H1 (cell line): Measurements from ENCODE around the gene EIF2S2. TPM values are rescaled to one million over a fixed set of nuclear protein-coding genes. Genes with fewer than 3 reads are reported as not detected.

Source experiments
- CTCF ChIA-PET: fragments of 300-600 bp; sonication (Branson Sonifier 250); formaldehyde crosslinking; loops from one replicate; lab custom pipeline; 2021; ENCODE audit not compliant: partially characterized antibody; lab: Charles Lee
- POLR2A ChIA-PET: fragments of 300-600 bp; sonication (Branson Sonifier 250); formaldehyde crosslinking; loops from one replicate; lab custom pipeline; 2021; ENCODE audit warnings: inconsistent platforms; ENCODE audit not compliant: partially characterized antibody; lab: Charles Lee
- DNase-seq, 2 experiments: peaks; one replicate each; pipeline versions ENCODE4 v3.0.0 to v3.0.0-alpha.2; 2010 to 2022; ENCODE audit warnings: low spot score in 2 of 2, low read depth in 1 of 2, mixed read lengths in 1 of 2
- FAIRE-seq: peaks from 2 replicates; lab custom pipeline; 2011; peaks lifted over from hg19 to GRCh38; lab: Jason Lieb, UNC
- H2AFZ ChIP-seq: 2 replicates; pipeline ENCODE4 v1.8.1; 2012; ENCODE audit warnings: low read length, inconsistent platforms
- H2AK5ac ChIP-seq: 2 replicates; pipeline ENCODE4 v1.6.1; 2013; ENCODE audit warnings: low read depth, low read length
- H2BK120ac ChIP-seq: replicated peaks from 2 replicates; pipeline ENCODE3; 2013; ENCODE audit warnings: low read depth, low read length, inconsistent platforms
- H2BK12ac ChIP-seq: 2 replicates; pipeline ENCODE4 v1.6.1; 2013; ENCODE audit warnings: low read depth, low read length
- H2BK15ac ChIP-seq: 2 replicates; pipeline ENCODE4 v1.6.1; 2013; ENCODE audit warnings: low read length
- H2BK20ac ChIP-seq: 2 replicates; pipeline ENCODE4 v1.6.1; 2013; ENCODE audit warnings: low read length
- H2BK5ac ChIP-seq: 2 replicates; pipeline ENCODE4 v1.6.1; 2013; ENCODE audit warnings: low read depth, low read length
- H3K14ac ChIP-seq: 2 replicates; pipeline ENCODE4 v1.6.1; 2013; ENCODE audit warnings: inconsistent platforms; ENCODE audit not compliant: insufficient read length
- H3K18ac ChIP-seq: 2 replicates; pipeline ENCODE4 v1.6.1; 2013; ENCODE audit warnings: low read length; ENCODE audit errors: extremely low read depth
- H3K23ac ChIP-seq: 2 replicates; pipeline ENCODE4 v1.6.1; 2013; ENCODE audit warnings: inconsistent platforms; ENCODE audit not compliant: insufficient read length
- H3K23me2 ChIP-seq: 2 replicates; pipeline ENCODE4 v1.6.1; 2013; ENCODE audit warnings: low read depth, low read length
- H3K27ac ChIP-seq: 2 replicates; pipeline ENCODE4 v1.6.1; 2011; ENCODE audit warnings: low read depth, low read length, inconsistent platforms
- H3K27me3 ChIP-seq, 4 experiments: replicated peaks in 1 of 4; 1 replicate in 1 of 4; 2 replicates in 3 of 4; pipeline versions ENCODE4 v1.6.1 to v1.8.1; 2011 to 2013; ENCODE audit warnings: low read length in 3 of 4, mild to moderate bottlenecking in 3 of 4, inconsistent platforms in 2 of 4, mixed read lengths in 2 of 4, moderate library complexity in 1 of 4; ENCODE audit not compliant: control insufficient read depth in 3 of 4, insufficient read depth in 3 of 4; ENCODE audit errors: extremely low read depth in 1 of 4
- H3K36me3 ChIP-seq, 4 experiments: 2 replicates each; pipeline versions ENCODE4 v1.6.1 to v1.8.1; 2011 to 2013; ENCODE audit warnings: mild to moderate bottlenecking in 4 of 4, low read length in 3 of 4, moderate library complexity in 2 of 4, control low read depth in 1 of 4, inconsistent platforms in 1 of 4; ENCODE audit not compliant: insufficient read depth in 4 of 4, control insufficient read depth in 2 of 4
- H3K4ac ChIP-seq: replicated peaks from 2 replicates; pipeline ENCODE3; 2013; ENCODE audit warnings: low read length, low read depth, mixed read lengths, inconsistent platforms; ENCODE audit not compliant: insufficient read length
- H3K4me1 ChIP-seq, 4 experiments: replicated peaks in 1 of 4; 1 replicate in 1 of 4; 2 replicates in 3 of 4; pipeline versions ENCODE4 v1.6.1 to v1.8.1; 2011 to 2013; ENCODE audit warnings: low read length in 3 of 4, inconsistent platforms in 2 of 4, mixed read lengths in 1 of 4; ENCODE audit not compliant: insufficient read depth in 4 of 4, control insufficient read depth in 3 of 4
- H3K4me2 ChIP-seq, 2 experiments: 2 replicates each; pipeline versions ENCODE4 v1.6.1 to v1.8.1; 2011 to 2013; ENCODE audit warnings: low read depth in 2 of 2, low read length in 2 of 2, control low read depth in 1 of 2, inconsistent platforms in 1 of 2, mild to moderate bottlenecking in 1 of 2; ENCODE audit not compliant: insufficient read depth in 1 of 2
- H3K4me3 ChIP-seq, 4 experiments: fragments of 200-600, 300-600 bp in 1 of 4; sonication (generic), shearing (Covaris generic), sonication (Bioruptor Twin) in 1 of 4; 2 replicates each; pipeline versions ENCODE4 v1.5.1 to v1.8.1; 2011 to 2016; ENCODE audit warnings: low read length in 4 of 4, low read depth in 3 of 4, control low read depth in 2 of 4, inconsistent platforms in 2 of 4, mild to moderate bottlenecking in 2 of 4, mixed read lengths in 1 of 4, moderate library complexity in 1 of 4; ENCODE audit not compliant: insufficient read depth in 2 of 4; ENCODE audit errors: extremely low read depth in 1 of 4
- H3K56ac ChIP-seq: replicated peaks from 2 replicates; pipeline ENCODE3; 2013; ENCODE audit warnings: low read depth, mild to moderate bottlenecking, mixed read lengths, low read length, inconsistent platforms; ENCODE audit not compliant: insufficient read length
- H3K79me1 ChIP-seq: 2 replicates; pipeline ENCODE4 v1.6.1; 2013; ENCODE audit warnings: low read depth, low read length, control low read depth
- H3K79me2 ChIP-seq, 2 experiments: 2 replicates each; pipeline versions ENCODE4 v1.6.1 to v1.8.1; 2012 to 2013; ENCODE audit warnings: low read length in 2 of 2, mild to moderate bottlenecking in 2 of 2, inconsistent platforms in 1 of 2; ENCODE audit not compliant: insufficient read depth in 2 of 2, control insufficient read depth in 1 of 2
- H3K9ac ChIP-seq, 4 experiments: replicated peaks in 1 of 4; 1 replicate in 1 of 4; 2 replicates in 3 of 4; pipeline versions ENCODE4 v1.6.1 to v1.8.1; 2011 to 2013; ENCODE audit warnings: low read depth in 3 of 4, low read length in 3 of 4, control low read depth in 2 of 4, mild to moderate bottlenecking in 2 of 4, moderate library complexity in 2 of 4, inconsistent platforms in 1 of 4; ENCODE audit errors: extremely low read depth in 1 of 4
- H3K9me3 ChIP-seq, 2 experiments: 2 replicates each; pipeline versions ENCODE4 v1.6.1 to v1.8.1; 2012 to 2013; ENCODE audit warnings: mild to moderate bottlenecking in 2 of 2, moderate library complexity in 2 of 2, control low read depth in 1 of 2, inconsistent platforms in 1 of 2, low read depth in 1 of 2, low read length in 1 of 2, mixed read lengths in 1 of 2; ENCODE audit not compliant: insufficient read depth in 2 of 2
- H4K20me1 ChIP-seq, 2 experiments: replicated peaks in 1 of 2; 2 replicates each; pipeline versions ENCODE3 to v1.8.1; 2011 to 2013; ENCODE audit warnings: inconsistent platforms in 2 of 2, low read length in 2 of 2, mild to moderate bottlenecking in 1 of 2; ENCODE audit not compliant: insufficient read depth in 2 of 2, control insufficient read depth in 1 of 2
- H4K5ac ChIP-seq: 2 replicates; pipeline ENCODE4 v1.6.1; 2013; ENCODE audit warnings: low read length, low read depth, mixed read lengths, inconsistent platforms; ENCODE audit not compliant: insufficient read length
- H4K8ac ChIP-seq: 2 replicates; pipeline ENCODE4 v1.8.0; 2013; ENCODE audit warnings: mild to moderate bottlenecking, moderate library complexity, low read length, inconsistent platforms; ENCODE audit not compliant: insufficient read depth; ENCODE audit errors: extremely low read depth
- H4K91ac ChIP-seq: replicated peaks from 2 replicates; pipeline ENCODE3; 2013; ENCODE audit warnings: low read length, mixed read lengths, inconsistent platforms; ENCODE audit not compliant: insufficient read length
- CBX8 ChIP-seq: fragments of 300-800, 300-1000 bp; sonication (generic); IDR thresholded peaks from 2 replicates; pipeline ENCODE4 v1.7.1; 2016; ENCODE audit warnings: low read depth, low read length, borderline replicate concordance
- CHD1 ChIP-seq: IDR thresholded peaks from 2 replicates; pipeline ENCODE4 v1.6.1; 2012; ENCODE audit warnings: low read depth, low read length, improper control_type of control experiment
- HDAC2 ChIP-seq, 2 experiments: fragments of 300-600 bp in 1 of 2; sonication (generic) in 1 of 2; IDR thresholded peaks; 2 replicates each; pipeline ENCODE4 v1.6.1; 2011 to 2012; ENCODE audit warnings: low read depth in 2 of 2, low read length in 2 of 2, mild to moderate bottlenecking in 2 of 2, moderate library complexity in 2 of 2, borderline replicate concordance in 1 of 2, inconsistent platforms in 1 of 2
- JUND ChIP-seq: IDR thresholded peaks from 2 replicates; pipeline ENCODE4 v1.6.1; 2011; ENCODE audit warnings: mild to moderate bottlenecking, improper control_type of control experiment, low read length
- KDM1A ChIP-seq: fragments of 200-600, 300-600 bp; sonication (generic); IDR thresholded peaks from 2 replicates; pipeline ENCODE4 v1.7.1; 2016; ENCODE audit warnings: mild to moderate bottlenecking, low read length, borderline replicate concordance
- KDM5A ChIP-seq: fragments of 200-600 bp; IDR thresholded peaks from 2 replicates; pipeline ENCODE4 v1.7.1; 2012; ENCODE audit warnings: mild to moderate bottlenecking, low read length, inconsistent platforms, mixed read lengths
- POLR2A ChIP-seq, 2 experiments: IDR thresholded peaks; 1 replicate in 1 of 2; 2 replicates in 1 of 2; pipeline ENCODE4 v1.6.1; 2011; ENCODE audit warnings: low read depth in 2 of 2, low read length in 2 of 2, mild to moderate bottlenecking in 2 of 2; ENCODE audit errors: control extremely low read depth in 1 of 2
- POLR2AphosphoS5 ChIP-seq: IDR thresholded peaks from 2 replicates; pipeline ENCODE4 v1.6.1; 2011; ENCODE audit warnings: low read depth, low read length
- RFX5 ChIP-seq: IDR thresholded peaks from 2 replicates; pipeline ENCODE4 v1.6.1; 2011; ENCODE audit warnings: low read depth, low read length, improper control_type of control experiment, borderline replicate concordance
- RNF2 ChIP-seq: fragments of 200-900, 300-1000 bp; sonication (generic); IDR thresholded peaks from 2 replicates; pipeline ENCODE4 v1.7.1; 2016; ENCODE audit warnings: borderline replicate concordance, low read depth, mild to moderate bottlenecking, antibody characterized with exemption, low read length; ENCODE audit not compliant: poor library complexity, severe bottlenecking; ENCODE audit errors: missing control alignments
- SP2 ChIP-seq: IDR thresholded peaks from 2 replicates; pipeline ENCODE4 v1.6.1; 2012; ENCODE audit warnings: mild to moderate bottlenecking, low read length, inconsistent platforms
- SP4 ChIP-seq: IDR thresholded peaks from 2 replicates; pipeline ENCODE4 v1.6.1; 2012; ENCODE audit warnings: low read length, inconsistent platforms
- TAF1 ChIP-seq: IDR thresholded peaks from 2 replicates; pipeline ENCODE4 v1.6.1; 2011; ENCODE audit warnings: mild to moderate bottlenecking, low read depth, low read length
- TCF12 ChIP-seq: IDR thresholded peaks from 2 replicates; pipeline ENCODE4 v1.6.1; 2011; ENCODE audit warnings: low read depth, mild to moderate bottlenecking, low read length
- WGBS, 2 experiments: shearing (Covaris generic) in 1 of 2; methylation state at CpG; one replicate each; pipeline versions ENCODE4 v1.1.6 to v1.1.7; 2013 to 2015; ENCODE audit warnings: low lambda C conversion rate in 2 of 2, mixed read lengths in 2 of 2, inconsistent platforms in 1 of 2, low coverage in 1 of 2, missing lambda C conversion rate in 1 of 2; ENCODE audit not compliant: insufficient replicate concordance in 2 of 2, insufficient coverage in 1 of 2, insufficient read length in 1 of 2; ENCODE audit errors: extremely low coverage in 1 of 2, missing lambda C conversion rate in 1 of 2; 5-methylcytosine and 5-hydroxymethylcytosine counted together
- polyA plus RNA-seq, 7 experiments: library from polyadenylated mRNA; depleted of rRNA in 3 of 7; stranded (reverse) in 5 of 7; unstranded in 2 of 7; fragments of >200 nt in 5 of 7; fragments of 200-250 nt in 2 of 7; gene quantifications; 1 replicate in 5 of 7; 2 replicates in 1 of 7; 4 replicates in 1 of 7; pipeline versions ENCODE4 v1.2.1 to v1.2.3, GENCODE V29; 2011 to 2013; ENCODE audit warnings: missing spikeins in 2 of 7, mixed read lengths in 2 of 7
- total RNA-seq: library from RNA; stranded (reverse); fragmentation: NEBNext Ultra II Directional; extraction: Animal tissue kit (Norgen Biotek cat#: 25700); gene quantifications from 2 replicates; pipeline ENCODE4 v1.2.1, GENCODE V29; 2021
- TF ChIP-seq, protein P1 (sequence below): IDR thresholded peaks from 2 replicates; pipeline ENCODE4 v1.6.1; 2012; ENCODE audit warnings: inconsistent platforms

Gene EIF2S2
- total and polyA plus RNA-seq, 2 of the 8 experiments (the other 6 are each of a cell fraction or from before 2014, with no cell fraction given) = 59.5 to 142 TPM

GRCh38 chr20:34064286-34064685 is 47.8 kb downstream of the EIF2S2 start:
- H3K27ac ChIP-seq = no peak overlapping the region
- no peak overlapping the region for H2AFZ ChIP-seq
- no peak overlapping the region for H4K91ac ChIP-seq
- no peaks in the 10 kb centered on the region for H3K23me2 ChIP-seq
- H2BK120ac ChIP-seq = no peak overlapping the region
- H3K9me3 ChIP-seq = no peaks in the 10 kb centered on the region
- H2BK20ac ChIP-seq = no peak overlapping the region
- H2BK12ac ChIP-seq = no peak overlapping the region
- H3K4me1 ChIP-seq = peaks cover 0 to 5% (median 3%) of the 10 kb centered on the region in 4 experiments; a peak in 4 of 7 replicates
- peaks cover 4 to 17% of the 10 kb centered on the region in 2 experiments for H4K20me1 ChIP-seq
- H3K79me2 ChIP-seq = peaks cover 0 to 31% of the 10 kb centered on the region in 2 experiments; a peak in 1 of 4 replicates
- no peak overlapping the region for H3K4me2 ChIP-seq
- 91% methylated on average over 3 of the region's 3 CpGs; no CpG with 5 or more reads in 1 of the 2 experiments for WGBS, 2 experiments
- DNase-seq (no peak), FAIRE-seq (no peak)
- ChIA-PET CTCF (interaction anchor here (0.7 to 2.9 kb wide), 5 partner anchors 10 to 272 kb away, joined by 3 to 12 read pairs (median 3); no protein-coding TSS in a partner anchor), POLR2A (interaction anchor here (1.4 kb wide), 1 partner anchor 58 kb away, joined by 3 read pairs; no protein-coding TSS in a partner anchor)
- no peak overlapping the region for H3K14ac ChIP-seq
- H3K36me3 ChIP-seq = no peaks in the 10 kb centered on the region
- no peak overlapping the region for H3K23ac ChIP-seq
- H3K18ac ChIP-seq = no peak overlapping the region
- no peak overlapping the region for H3K9ac ChIP-seq
- no peak overlapping the region for H4K5ac ChIP-seq
- no peak overlapping the region for H2AK5ac ChIP-seq
- no peaks in the 10 kb centered on the region for H3K27me3 ChIP-seq
- H4K8ac ChIP-seq = no peak overlapping the region
- no peak overlapping the region for H3K4ac ChIP-seq
- H3K4me3 ChIP-seq = no peak overlapping the region
- H3K79me1 ChIP-seq = peaks cover 8% of the 10 kb centered on the region
- no peak overlapping the region for H2BK15ac ChIP-seq
- no peak overlapping the region for H2BK5ac ChIP-seq
- no peak overlapping the region for H3K56ac ChIP-seq
- TF ChIP-seq SP2 (no peak), CBX8 (no peak), RNF2 (no peak), HDAC2 (IDR thresholded peaks at IDR 0.05; ENCODE audit: borderline replicate concordance in 1 of 2, low read depth in 2 of 2, low read length in 2 of 2) (no peak), TCF12 (no peak), TAF1 (no peak), RFX5 (no peak), KDM1A (no peak), POLR2A (IDR thresholded peaks at IDR 0.05; ENCODE audit: control extremely low read depth in 1 of 2, low read depth in 2 of 2, low read length in 2 of 2) (no peak), CHD1 (no peak), KDM5A (no peak), SP4 (no peak), POLR2AphosphoS5 (no peak), JUND (no peak)
- TF ChIP-seq, protein P1, sequence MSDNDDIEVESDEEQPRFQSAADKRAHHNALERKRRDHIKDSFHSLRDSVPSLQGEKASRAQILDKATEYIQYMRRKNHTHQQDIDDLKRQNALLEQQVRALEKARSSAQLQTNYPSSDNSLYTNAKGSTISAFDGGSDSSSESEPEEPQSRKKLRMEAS = no peak
